ENCODE measurements around the gene CREB5.

CREB5 gene

DNA sequence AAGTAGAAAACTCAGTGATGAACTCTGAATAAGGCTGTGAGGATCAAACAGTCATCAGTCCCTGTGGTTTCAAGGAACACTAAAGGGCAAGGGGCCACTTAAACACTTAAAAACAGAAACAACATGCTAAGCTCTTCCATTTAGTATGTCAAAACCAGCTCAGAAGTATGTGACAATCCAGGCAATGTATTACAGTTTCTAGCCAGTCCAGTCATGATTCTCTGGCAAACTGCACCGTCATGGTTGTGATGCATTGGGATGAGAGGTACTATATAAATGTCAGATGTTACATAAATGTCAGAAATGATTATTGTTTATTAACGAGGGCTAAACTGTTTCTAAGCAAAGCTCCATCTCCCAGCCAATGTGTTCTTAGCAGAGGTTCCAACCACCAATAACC is 4.7 kb upstream of the CREB5 start:
- DNase-seq (ENCODE audit: low read depth in 1 of 2, low spot score in 1 of 2) = no peak

DNA sequence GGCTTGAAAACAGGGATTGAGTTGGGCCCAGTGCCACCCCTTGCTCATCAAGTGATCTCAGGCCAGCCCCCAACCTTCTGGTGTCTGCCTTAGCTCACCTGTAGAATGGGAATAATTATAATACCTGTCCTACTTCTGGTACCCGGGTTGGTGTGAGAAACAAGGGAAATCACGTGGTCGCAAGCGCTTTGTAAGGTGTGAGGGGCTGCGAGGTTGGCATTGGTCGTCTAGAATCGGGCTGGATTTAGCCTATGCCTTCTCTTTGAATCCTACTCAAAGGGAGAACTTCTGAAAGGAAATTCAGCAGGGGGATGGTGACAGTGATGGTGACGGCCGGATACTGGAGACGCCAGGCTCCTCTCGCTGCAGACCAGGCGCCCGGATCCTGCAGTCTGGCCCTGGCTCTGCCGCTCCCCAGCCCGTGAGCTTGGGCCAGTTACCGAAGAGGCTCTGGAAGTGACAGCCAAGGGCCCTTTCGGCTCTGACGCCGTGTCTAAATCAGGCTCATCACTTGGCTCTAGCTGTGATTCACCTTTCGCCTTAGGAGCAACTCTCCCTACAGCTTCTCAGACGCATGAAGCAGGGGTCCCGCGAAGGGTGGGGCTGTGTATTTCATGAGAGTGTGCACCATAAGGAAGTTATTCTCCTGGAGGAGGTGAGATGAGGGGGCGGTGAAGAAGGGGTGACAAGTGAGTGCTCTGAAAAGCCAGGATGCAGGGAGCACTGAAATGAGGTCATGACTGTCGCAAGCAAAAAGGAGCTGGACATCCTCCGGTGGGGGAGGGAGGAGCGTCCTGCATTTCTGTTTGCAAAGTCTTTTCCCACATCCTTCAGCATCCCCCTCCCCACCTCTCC is 4.0 kb upstream of the CREB5 start:
- no peak for DNase-seq (ENCODE audit: low read depth in 1 of 2, low spot score in 1 of 2)

DNA sequence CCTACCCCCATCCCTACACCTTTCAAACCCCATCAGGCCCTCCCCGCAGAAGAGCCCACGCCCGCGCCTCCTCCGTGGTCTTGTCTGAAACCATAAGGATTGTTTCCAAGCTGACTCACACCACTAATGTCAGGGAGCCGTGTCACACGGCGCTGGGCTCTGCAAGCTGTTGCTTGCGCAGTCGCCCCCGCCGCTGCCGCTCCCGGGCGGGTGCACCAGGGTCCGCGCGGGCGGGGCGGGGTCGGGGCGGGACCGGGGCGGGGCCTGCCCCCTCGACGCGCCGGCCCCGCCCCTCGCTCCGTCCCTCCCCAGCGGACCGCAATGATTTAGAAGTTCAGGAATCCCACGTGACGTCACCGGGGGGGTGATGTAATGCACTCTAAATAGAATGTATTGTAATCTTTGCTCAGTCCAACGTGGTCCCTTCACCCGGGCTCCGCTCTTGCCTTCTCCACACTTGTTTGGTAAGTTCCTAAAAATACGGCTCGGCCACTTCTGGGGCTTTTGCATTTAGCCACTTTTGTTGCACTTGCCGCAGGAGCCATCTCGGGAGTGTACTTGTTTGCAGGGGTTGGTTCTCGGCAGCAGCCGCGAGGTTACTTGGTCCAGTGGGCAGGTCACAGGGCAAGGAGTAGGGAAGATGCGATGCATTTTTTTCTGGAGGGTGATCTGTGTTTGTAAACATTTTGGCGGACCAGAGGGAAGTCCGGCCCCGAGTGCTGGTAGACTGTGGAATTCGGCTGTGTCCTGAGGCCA is 3.2 kb upstream of the CREB5 start:
- peak in 1 of 2 donors; percentile 49 for DNase-seq (ENCODE audit: low read depth in 1 of 2, low spot score in 1 of 2)

DNA sequence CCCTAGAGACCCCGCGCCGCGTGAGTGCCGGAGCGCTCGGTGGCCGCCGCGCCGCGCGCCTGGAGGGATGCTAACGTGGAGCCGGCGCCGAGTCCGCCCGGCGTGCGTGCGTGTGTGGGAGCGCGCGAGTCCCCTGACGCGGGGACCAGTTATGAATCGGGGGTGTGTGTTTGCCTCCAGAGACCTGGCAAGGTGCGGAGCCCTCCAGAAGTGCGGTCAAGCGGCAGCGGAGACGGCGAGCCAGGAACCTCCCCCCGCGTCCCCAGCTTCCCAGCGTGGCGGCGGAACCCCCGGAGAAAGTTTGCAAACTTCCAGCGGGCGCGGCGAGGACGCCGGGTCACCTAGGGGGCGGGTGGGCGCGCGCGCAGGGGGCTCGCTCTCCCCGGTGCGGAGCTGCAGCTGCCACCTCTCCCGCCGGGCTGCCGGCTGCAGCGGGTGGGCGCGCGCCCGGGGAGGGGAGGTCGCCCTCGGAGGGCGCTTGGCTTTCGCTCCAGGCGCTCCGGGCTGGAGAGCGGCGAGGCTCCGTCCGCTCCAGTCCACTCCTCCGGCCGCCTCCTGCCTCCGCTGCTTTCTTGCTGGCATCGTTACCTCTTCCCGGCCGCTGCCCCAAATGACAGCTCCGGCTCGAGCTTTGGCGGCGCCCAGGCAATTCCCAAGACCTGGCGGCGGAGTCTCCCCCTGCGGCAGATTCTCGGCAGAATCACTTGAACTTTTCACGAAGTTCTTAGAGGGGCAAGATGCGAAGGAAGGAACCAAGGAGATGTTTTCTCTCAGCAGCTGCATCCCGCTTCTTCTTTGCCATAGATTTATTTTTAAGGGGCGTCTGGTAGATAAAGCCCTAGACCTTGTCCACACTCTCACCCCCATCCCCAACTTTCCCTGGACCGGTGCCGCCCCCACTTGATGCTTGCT is 2.3 kb upstream of the CREB5 start:
- no peak for DNase-seq (ENCODE audit: low read depth in 1 of 2, low spot score in 1 of 2)

DNA sequence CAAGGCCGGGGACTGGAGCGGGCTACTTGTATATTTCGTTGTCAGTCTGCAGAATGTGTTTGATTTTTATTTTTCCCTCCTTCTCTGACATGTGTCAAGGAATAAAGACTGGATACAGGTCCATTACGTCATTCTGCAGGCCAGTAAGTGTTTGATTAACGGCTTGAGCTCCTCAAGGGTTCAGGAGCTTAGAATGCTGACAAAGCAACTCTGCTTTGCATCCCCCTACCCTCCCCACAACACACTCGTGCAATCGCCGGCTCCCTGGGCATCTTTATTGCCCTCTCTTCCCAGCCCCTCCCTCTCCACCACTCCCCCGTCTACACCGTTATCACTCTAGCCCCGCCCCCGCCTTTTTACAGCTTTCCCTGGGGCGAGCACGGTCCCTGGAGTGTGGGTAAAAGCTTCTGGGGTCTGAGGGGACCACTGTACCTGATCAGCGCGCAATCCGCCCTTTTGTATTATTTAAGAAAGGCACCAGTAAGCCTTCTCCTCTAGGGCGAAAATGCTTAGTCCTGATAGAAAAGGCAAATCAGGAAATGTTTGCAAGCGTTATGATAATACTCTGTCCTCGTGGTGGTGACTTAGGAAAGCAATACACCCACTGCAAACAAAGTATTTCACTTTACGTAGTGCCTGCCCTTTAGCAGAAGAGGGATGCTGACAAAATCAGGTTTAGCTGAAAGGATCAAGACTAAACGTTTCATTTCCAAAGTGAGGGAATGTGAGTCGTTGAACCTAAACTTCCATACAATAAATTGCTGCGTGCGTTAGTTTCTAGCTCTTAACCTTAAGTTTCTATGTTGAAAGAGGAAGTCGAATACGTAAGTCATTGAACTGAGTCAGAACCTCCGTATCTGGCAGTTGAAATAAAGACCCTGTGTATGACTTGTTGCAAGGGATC is 1.4 kb upstream of the CREB5 start:
- no peak for DNase-seq (ENCODE audit: low read depth in 1 of 2, low spot score in 1 of 2)

DNA sequence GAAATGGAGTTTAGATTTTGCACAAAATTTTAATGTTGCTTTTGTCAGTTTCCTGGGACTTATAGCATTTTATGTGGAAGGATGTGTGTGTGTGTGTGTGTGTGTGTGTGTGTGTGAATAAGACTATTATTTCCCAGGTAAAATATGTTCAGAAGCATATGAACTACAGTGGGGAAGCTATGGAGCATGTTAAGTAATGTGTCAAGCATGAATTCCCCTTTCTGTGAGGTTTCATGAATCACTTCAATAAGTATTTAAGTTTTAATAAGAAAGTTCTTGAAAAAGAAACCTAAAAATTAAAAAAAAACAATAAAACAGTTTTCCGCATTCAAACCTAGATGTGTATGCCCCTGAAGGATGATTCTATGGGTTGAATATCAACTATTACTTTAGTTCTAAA is 693 bp downstream of the CREB5 start:
- no peak for DNase-seq (ENCODE audit: low read depth in 1 of 2, low spot score in 1 of 2)

DNA sequence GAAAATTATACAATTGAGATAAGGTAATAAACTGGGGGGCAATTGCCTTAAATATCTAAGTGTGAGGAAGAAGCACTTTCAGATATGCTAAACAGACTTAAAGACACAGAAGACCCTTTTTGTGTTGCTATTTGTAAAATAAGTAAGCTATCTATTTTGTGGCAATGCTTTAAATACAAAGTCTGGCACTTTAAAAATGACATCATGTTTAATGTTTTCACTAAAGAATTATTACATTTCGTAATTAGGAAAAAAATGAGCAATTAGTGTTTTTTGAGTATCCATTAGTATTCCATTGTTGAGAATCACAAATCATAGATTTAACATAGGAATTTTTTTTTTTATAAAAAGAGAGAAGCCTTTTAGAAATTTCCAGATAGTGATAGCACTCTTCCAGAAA is 2.1 kb downstream of the CREB5 start:
- no peak for DNase-seq (ENCODE audit: low read depth in 1 of 2, low spot score in 1 of 2)

DNA sequence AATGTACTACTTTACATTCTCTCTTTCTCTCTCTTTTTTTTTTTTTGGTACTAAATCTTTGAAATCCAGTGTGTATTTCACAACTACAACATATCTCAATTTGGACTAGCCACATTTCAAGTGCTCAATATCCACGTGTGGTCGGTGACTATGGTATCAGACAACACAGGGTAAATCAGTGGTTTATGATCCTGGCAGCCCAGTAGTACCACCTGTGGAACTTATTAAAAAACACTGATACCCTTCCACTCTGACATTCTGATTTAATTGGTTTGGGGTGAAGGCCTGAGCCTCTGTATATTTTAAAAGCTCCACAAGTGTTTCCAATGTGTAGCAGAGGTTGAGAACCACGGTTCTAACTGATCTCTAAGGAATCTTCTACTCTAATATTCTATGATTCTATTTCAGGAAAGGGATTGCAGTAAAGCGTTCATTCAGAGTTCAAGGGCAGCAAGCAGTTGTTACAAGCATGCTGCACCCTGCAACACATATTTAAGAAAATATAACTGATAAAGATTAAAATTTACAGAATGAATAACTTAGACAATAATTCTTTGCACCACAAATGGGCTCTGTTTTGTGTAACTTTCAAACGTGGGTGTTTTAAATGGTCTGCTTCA is 5.1 kb downstream of the CREB5 start:
- DNase-seq (ENCODE audit: low read depth in 1 of 2, low spot score in 1 of 2) = no peak

DNA sequence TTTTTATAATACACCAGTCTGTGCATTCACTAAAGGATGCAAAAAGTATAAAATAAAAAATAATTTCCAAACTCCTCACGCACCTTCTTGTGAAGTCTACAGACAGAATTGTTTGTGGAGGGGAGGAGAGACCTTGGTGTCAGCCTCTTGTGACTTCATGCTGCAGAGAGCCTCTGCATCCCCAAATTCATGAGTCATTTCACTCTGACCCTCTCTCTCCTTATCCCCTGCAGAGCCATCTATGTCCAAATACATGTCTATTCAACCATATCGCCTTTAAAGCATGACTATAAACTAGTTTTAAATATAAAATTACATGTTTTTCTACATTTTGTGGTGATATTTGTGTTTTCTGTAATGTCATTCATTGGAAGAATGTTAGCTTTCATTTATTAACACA is 6.0 kb downstream of the CREB5 start:
- DNase-seq (ENCODE audit: low read depth in 1 of 2, low spot score in 1 of 2) = no peak

DNA sequence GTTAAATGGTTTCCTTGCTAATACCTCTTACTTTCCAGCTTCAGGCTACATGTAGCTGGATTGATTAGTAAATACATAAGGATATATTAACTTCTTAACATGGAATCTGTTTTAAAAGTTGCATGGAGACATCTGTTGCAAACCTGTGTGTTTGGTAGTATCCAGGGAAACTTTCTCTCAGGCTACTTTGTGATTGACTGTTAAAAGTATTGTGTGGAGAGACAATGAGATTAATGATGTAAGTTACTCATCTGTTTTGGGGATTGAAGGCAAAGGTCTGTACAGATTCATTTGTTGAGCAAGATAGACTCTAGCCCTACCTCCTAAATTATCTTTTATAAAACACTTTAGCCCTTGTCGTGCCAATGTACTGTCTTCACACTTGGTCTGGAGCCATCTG is 6.6 kb downstream of the CREB5 start:
- DNase-seq (ENCODE audit: low read depth in 1 of 2, low spot score in 1 of 2) = no peak

DNA sequence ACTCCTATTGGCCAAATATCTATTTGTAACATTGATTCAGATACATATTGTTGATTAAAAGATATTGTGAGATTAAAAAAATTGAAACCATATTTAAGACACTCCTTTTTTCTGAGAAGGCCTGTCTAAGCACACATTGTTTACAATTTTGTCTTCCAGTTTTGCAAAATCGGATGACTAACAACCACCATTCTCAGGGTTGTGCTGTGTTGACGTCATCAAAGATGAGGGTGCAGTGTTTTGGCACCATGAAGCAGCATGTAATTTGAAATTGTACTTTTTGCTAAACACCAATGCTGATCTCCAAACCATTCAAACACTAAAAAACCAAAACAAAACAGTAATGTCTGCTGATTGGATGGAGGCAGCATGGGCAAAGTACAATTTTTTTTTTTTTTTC is 7.4 kb downstream of the CREB5 start:
- DNase-seq (ENCODE audit: low read depth in 1 of 2, low spot score in 1 of 2) = no peak

DNA sequence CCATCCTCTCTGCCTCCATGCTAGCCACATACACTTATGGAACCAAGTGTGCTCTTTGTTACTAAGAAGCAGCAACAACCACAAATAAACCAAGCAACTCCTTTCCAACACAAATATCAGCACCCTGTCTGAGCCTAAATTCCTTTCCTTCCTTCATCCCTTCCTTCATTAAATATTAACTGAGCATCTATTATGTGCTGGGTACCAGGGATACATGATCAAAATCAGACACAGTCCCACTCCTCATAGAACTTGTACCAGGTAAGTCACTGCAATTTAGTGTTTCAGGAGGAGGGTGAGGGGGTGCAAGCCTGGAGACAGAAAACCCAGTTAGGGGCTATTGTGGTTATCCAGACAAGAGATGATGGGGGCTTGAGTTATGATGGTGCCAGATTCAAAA is 10.8 kb downstream of the CREB5 start:
- DNase-seq (ENCODE audit: low read depth in 1 of 2, low spot score in 1 of 2) = no peak

DNA sequence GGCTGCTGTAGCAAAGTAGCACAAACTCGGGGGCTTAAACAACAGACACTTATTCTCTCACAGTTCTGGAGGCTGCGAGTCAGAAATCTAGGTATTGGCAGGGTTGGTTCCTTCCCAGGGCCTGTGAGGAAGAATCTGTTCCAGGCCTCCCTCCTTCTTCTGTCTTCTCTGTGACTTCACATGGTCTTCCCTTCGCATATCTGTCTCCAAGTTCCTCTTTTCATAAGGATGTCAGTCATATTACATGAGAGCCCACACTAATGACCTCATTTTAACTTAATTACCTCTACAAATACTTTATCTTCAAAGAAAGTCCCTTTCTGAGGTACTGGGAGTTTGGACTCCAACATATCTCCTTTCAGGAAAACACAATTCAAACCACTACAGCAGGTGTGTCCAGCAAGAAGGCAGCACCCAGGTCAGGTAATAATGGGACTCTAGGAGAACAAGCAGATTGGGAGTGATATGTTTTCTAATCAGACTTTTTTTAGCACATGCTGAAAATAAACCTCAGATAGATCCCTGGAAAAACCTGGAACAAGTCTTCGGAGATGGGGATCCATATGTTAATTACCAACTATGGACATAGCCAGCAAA is 11.7 kb downstream of the CREB5 start:
- DNase-seq (ENCODE audit: low read depth in 1 of 2, low spot score in 1 of 2) = no peak

DNA sequence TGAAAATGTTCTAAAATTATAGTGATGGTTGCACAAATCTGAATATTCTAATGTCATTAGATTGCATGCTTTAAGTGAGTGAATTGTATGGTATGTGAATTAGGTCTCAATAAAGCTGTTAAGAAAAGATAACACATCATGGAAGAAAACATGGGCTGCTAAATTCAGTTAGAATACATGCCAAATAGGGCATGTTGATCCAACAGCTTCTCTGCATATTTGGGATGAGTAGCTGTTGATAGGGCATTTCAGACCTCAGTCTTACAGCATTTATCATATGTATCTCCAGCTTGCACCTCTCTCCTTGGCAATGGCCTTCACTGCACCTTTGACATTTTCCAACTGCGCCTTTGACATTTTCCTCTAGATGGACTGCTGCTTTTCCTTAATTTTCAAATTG is 13.2 kb downstream of the CREB5 start:
- DNase-seq (ENCODE audit: low read depth in 1 of 2, low spot score in 1 of 2) = no peak

DNA sequence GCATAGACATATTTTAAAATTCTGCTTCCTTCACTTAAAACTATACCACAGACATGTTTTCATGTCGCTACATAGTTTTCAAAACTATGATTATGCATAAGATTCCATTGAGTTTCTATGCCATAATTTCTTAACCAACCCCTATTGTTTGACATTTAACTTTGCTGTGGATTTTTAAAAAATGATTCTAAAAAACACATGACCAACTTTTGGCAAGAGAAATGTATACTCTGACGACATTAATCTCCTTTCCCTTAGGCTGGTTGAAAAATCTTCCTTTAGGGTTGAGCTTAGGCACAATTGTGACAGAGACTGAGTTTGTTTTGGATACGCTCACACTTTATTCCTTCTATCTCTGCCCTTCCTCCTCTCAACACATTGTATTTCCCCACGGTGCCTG is 14.9 kb downstream of the CREB5 start:
- DNase-seq (ENCODE audit: low read depth in 1 of 2, low spot score in 1 of 2) = no peak

DNA sequence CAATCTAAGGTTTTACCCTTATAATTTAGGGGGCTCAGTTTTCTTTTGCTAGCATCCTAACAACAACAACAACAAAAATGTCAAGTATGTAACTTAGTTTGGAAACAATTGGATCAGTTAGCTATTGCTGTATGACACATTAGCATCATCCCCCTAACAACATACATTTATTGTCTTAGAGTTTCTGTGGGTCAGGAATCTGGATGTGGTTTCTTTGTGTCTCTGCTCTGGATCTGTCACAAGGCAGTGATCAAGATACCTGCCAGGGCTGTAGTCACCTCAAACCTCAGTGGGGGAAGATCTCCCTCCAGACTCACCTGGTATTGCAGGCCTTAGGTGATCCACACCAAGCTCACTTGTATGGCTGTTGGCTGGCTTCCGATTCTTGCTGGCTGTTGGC is 18.3 kb downstream of the CREB5 start:
- no peak for DNase-seq (ENCODE audit: low read depth in 1 of 2, low spot score in 1 of 2)

DNA sequence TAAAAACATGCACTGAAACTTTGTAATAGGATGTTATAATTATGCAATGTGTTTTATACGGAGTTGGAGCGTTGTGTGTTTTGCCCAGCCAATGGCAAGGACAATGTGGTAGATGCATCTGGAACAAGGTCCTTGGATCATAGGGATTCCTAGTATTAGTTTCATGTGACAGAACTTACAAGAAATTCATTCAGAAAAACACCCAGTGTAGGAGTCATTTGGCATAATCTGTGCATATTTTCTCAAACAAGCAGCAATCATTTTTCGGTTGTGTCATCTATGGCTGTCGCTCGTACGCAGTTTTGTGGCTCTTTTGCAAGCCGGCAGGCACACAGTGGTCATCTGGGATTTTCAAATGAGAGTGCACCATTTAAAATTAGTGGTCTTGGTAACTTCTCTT is 19.8 kb downstream of the CREB5 start:
- DNase-seq (ENCODE audit: low read depth in 1 of 2, low spot score in 1 of 2) = no peak

DNA sequence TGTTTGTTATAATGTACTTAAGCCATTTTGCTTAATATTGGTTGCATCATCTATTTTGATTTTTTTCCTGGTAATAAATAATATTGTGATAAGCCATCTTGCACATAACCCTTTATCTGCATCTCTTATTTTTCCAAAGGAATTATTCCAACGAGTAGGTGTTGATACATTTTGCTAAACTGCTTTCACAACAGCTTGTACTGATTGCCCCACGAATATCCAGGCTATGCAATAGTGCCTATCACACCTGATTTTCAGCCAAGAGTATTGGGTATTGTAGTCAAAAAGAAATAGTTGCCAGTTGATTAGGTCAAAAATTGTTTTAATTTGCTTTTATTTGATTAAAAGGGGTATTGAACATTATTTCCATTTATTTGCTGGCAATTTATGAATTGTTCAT is 20.7 kb downstream of the CREB5 start:
- no peak for DNase-seq (ENCODE audit: low read depth in 1 of 2, low spot score in 1 of 2)

DNA sequence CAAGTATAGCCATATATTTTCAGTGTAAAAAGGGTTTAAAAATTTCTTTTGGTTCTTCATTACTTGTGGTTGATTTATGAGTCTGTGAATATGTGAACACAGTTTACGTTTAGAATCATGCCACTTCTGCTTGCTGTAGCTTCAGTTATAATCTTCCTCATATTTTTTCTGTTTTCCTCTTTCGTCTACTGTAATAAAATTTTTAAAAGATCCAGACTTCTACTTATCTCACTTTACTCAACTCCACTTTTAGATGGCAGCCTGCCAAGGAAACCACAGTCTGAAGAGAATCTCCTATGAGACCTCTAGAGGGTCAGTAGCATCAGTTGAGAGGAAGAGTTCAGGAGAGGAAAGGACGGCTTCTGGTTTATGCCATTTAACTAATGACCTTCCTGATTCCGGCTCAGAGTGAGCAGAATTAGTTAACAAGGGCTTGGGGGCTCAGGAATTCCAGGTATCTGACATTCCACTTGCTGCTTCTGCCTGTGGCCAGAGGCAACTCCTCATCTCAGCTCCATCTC is 21.4 kb downstream of the CREB5 start:
- DNase-seq (ENCODE audit: low read depth in 1 of 2, low spot score in 1 of 2) = no peak

DNA sequence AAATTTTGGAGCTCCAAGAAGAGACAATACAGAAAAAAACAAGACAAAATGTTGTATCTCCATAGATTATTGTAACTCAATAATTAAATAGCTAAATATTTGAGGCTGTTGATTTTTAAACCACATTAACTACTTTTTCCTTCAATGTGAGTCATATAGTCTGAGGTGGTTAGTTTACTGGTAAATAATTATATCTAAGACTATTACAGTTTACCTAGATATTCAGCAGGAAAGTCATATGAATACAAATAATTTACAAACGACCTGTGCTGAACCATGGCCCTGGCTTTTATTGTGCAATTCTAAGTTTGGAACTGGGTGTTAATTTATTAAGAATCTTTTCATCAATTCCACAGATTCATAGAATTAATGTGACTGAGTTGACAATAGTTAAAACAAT is 22.2 kb downstream of the CREB5 start:
- DNase-seq (ENCODE audit: low read depth in 1 of 2, low spot score in 1 of 2) = no peak

Measured in stimulated activated CD4-positive, alpha-beta T cell treated with anti-CD3 and anti-CD28 coated beads, Interleukin-15, amount 100 ng/mL, for 1 hour (primary cell).